Tibial artery (tissue), 4 donors: Measurements from ENCODE around the gene SP2.

ENCODE experiments used
- DNase-seq, 2 donors: peaks; one replicate each; pipeline ENCODE4 v3.0.0-alpha.2; 2019
- H3K27ac ChIP-seq, 2 donors: fragments of 200-600 bp; sonication (generic) in 1 of 2; 1 replicate in 1 of 2; 2 replicates in 1 of 2; pipeline ENCODE4 v1.5.1; 2018 to 2019; ENCODE audit warnings: mild to moderate bottlenecking in 1 of 2
- H3K27me3 ChIP-seq, 2 donors: fragments of 200-600 bp; sonication (generic) in 1 of 2; one replicate each; pipeline versions ENCODE4 v1.5.1 to v1.6.0; 2016 to 2019
- H3K36me3 ChIP-seq, 3 donors: fragments of 200-600 bp; sonication (generic) in 2 of 3; one replicate each; pipeline ENCODE4 v1.5.1; 2016 to 2019; ENCODE audit warnings: mild to moderate bottlenecking in 2 of 3
- H3K4me1 ChIP-seq, 4 donors: fragments of 200-600 bp; sonication (generic) in 2 of 4; 1 replicate in 3 of 4; 2 replicates in 1 of 4; pipeline ENCODE4 v1.5.1; 2016 to 2019
- H3K4me3 ChIP-seq, 2 donors: fragments of 200-600 bp; sonication (generic) in 1 of 2; 1 replicate in 1 of 2; 2 replicates in 1 of 2; pipeline ENCODE4 v1.5.1; 2018 to 2019; ENCODE audit warnings: mild to moderate bottlenecking in 2 of 2
- H3K9me3 ChIP-seq, 3 donors: fragments of 200-600 bp; sonication (generic) in 1 of 3; one replicate each; pipeline ENCODE4 v1.5.1; 2016 to 2019
- intact Hi-C: fragments of 100-400 bp; cut with DNase I; formaldehyde crosslinking; loops from one replicate; pipeline ENCODE4 v1.15.0; 2023; ENCODE audit warnings: low total_unique reads
- TF ChIP-seq, protein P1 (sequence below), 2 experiments: fragments of 200-600 bp in 1 of 2; fragments of 450-650 bp in 1 of 2; IDR thresholded peaks; one replicate each; pipeline ENCODE4 v1.5.1; 2017 to 2019; ENCODE audit warnings: antibody characterized with exemption in 2 of 2, mild to moderate bottlenecking in 1 of 2, moderate library complexity in 1 of 2

SP2 gene

DNA sequence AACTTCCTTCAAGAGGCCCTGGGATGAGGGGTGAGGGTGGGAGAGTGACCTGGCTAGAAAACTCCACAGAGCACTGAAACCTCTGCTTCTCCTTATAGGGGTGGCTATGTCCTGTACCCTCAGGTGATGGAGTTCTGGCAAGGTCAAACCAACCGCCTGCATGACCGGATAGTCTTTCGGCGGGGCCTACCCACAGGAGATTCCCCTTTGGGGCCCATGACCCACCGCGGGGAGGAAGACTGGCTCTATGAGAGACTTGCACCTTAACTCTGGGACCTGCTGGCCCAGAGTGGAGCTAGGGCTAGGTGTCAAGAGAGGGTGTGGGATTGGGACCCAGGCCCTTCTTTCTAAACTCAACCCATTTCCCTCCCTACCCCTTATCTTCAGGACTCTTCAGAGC is 50.5 kb downstream of the SP2 start:
- H3K27me3 ChIP-seq, result no peaks in the 10 kb centered on the region
- DNase-seq, result no peak
- peaks cover 0 to 36% (median 9%) of the 10 kb centered on the region in 3 donors for H3K36me3 ChIP-seq
- no peaks in the 10 kb centered on the region for H3K9me3 ChIP-seq
- TF ChIP-seq, protein P1, sequence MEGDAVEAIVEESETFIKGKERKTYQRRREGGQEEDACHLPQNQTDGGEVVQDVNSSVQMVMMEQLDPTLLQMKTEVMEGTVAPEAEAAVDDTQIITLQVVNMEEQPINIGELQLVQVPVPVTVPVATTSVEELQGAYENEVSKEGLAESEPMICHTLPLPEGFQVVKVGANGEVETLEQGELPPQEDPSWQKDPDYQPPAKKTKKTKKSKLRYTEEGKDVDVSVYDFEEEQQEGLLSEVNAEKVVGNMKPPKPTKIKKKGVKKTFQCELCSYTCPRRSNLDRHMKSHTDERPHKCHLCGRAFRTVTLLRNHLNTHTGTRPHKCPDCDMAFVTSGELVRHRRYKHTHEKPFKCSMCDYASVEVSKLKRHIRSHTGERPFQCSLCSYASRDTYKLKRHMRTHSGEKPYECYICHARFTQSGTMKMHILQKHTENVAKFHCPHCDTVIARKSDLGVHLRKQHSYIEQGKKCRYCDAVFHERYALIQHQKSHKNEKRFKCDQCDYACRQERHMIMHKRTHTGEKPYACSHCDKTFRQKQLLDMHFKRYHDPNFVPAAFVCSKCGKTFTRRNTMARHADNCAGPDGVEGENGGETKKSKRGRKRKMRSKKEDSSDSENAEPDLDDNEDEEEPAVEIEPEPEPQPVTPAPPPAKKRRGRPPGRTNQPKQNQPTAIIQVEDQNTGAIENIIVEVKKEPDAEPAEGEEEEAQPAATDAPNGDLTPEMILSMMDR (IDR thresholded peaks at IDR 0.05), result no peak
- H3K4me3 ChIP-seq, result no peak overlapping the region
- intact Hi-C loops, result loop anchor here (5.0 kb wide), 1 partner anchor 104 kb away; the partner anchor contains the start of gene SCRN2
- H3K4me1 ChIP-seq, result peaks cover 0 to 51% (median 24%) of the 10 kb centered on the region in 4 donors
- H3K27ac ChIP-seq, result peak overlapping the region in 1 of 2 donors; percentile 0

DNA sequence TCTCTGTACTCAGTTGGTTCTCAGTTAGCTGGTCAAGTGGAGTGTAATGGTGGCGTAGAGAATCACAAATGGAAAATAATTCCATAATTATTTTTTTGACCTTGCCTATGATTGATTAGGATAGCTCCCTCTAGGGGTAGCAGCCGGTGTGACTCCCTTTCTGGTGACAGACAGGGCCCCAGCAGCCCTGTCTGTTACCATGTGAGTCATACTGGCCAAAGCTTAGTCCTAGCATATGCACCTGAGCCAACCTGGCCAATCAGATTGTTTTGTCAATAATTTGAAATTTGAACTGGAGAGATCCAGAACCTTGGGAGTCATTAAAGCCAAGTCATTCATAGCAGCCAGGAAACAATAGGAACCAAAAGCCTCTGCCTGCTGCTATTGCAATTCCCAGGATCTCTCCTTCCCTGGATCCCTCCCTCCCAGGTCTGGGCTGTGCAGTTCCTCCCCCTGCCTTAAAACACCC is 50.9 kb downstream of the SP2 start:
- Histone ChIP-seq H3K27ac (peak overlapping the region in 1 of 2 donors; percentile 0), H3K4me1 (peaks cover 0 to 46% (median 23%) of the 10 kb centered on the region in 4 donors), H3K4me3 (no peak overlapping the region), H3K36me3 (peaks cover 0 to 40% (median 9%) of the 10 kb centered on the region in 3 donors), H3K27me3 (no peaks in the 10 kb centered on the region), H3K9me3 (no peaks in the 10 kb centered on the region)
- intact Hi-C loops, result loop anchor here (5.0 kb wide), 1 partner anchor 105 kb away; the partner anchor contains the start of gene SCRN2
- peak; percentile 77 to 81 for DNase-seq
- TF ChIP-seq, protein P1 (IDR thresholded peaks at IDR 0.05), result peak; percentile 65 to 84

DNA sequence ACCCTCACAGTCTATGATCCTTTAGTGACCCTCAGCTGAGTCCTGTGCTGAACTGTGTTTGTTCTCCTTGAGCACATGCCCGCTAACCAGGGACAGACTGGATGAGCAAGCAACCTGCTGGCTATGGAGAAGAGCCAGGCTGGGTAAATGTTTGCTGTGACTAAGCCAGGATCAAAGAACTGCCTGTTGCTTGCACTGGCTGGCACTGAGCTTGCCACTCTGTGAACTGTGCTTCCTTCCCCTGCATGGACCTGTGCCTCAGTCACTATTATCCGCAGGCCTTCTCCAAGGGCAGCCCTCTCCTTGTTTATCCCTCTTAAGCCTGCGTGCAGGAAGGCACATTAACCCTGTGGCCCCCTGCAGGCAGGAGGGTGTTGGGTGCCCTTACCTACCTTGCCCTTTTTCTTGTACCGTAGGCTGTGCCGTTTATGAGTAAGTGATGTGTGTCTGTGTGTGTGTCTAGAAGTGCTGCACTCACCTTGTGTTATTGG is 52.7 kb downstream of the SP2 start:
- peaks cover 0 to 43% (median 9%) of the 10 kb centered on the region in 3 donors for H3K36me3 ChIP-seq
- peaks cover 0 to 34% (median 16%) of the 10 kb centered on the region in 4 donors for H3K4me1 ChIP-seq
- TF ChIP-seq, protein P1 (IDR thresholded peaks at IDR 0.05), result no peak
- H3K27me3 ChIP-seq, result no peaks in the 10 kb centered on the region
- intact Hi-C loops, result loop anchor here (5.0 kb wide), 1 partner anchor 106 kb away; the partner anchor contains the start of gene SCRN2
- H3K4me3 ChIP-seq, result no peak overlapping the region
- no peaks in the 10 kb centered on the region for H3K9me3 ChIP-seq
- H3K27ac ChIP-seq, result peak overlapping the region; percentile 54 to 67
- DNase-seq, result no peak

DNA sequence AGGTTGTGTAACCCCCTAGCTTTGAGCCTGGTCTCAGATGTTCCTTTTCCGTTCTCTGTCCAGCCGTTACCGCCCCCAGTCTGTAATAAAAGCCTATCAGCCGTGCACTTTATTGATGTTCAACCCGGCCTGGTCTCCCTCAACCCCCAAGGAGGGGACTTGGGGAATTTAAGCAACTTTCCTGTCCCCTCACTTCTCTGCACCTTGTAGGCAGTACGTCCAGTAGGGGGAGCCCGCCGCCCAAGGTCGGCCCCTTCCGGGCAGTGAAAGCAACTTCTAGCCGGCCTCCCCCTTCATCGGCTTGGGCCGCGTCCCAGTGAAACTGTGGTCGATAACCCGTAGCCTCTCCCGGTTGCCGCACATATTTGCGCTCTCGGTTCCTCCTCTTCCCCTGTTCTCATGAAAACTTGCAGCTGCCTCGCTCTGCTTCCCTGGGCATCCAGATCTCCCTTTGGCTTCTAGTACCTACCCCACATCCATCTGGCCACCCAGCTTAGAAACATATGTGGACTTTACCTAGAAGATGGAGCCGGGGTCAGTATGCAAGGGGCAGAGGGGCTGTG is 53.2 kb downstream of the SP2 start:
- TF ChIP-seq, protein P1 (IDR thresholded peaks at IDR 0.05), result peak; percentile 81 to 90
- H3K4me3 ChIP-seq, result peak overlapping the region; percentile 32 to 47
- H3K36me3 ChIP-seq, result peaks cover 0 to 38% (median 5%) of the 10 kb centered on the region in 3 donors
- intact Hi-C loops, result loop anchor here (5.0 kb wide), 1 partner anchor 107 kb away; the partner anchor contains the start of gene SCRN2
- peak overlapping the region; percentile 54 to 67 for H3K27ac ChIP-seq
- peaks cover 0 to 32% (median 16%) of the 10 kb centered on the region in 4 donors for H3K4me1 ChIP-seq
- H3K9me3 ChIP-seq, result no peaks in the 10 kb centered on the region
- DNase-seq, result peak; percentile 80 to 86
- no peaks in the 10 kb centered on the region for H3K27me3 ChIP-seq

DNA sequence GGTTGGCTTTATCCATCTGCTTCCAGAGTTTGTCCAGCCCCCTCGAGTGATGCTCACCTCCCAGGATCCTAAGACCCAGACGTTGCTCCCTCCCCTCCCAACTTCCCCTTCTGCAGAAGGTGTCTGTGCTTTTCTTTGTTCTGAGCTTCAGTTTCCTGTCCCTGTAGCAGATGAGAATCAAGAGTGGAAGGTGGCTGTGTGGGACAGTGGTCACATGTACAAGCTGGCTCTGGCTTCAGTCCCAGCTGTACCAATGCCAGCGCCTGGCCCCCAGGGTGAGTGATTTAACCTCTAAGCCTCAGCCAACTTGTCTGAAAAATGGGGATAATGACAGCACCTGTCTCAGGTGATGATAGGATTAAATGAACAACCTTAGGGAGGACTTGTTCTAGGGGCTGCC is 53.9 kb downstream of the SP2 start:
- Histone ChIP-seq H3K4me3 (no peak overlapping the region), H3K9me3 (no peaks in the 10 kb centered on the region), H3K27me3 (no peaks in the 10 kb centered on the region), H3K27ac (peak overlapping the region; percentile 54 to 67), H3K4me1 (peaks cover 0 to 27% (median 16%) of the 10 kb centered on the region in 4 donors), H3K36me3 (peaks cover 0 to 31% (median 0%) of the 10 kb centered on the region in 3 donors)
- TF ChIP-seq, protein P1 (IDR thresholded peaks at IDR 0.05), result no peak
- intact Hi-C loops, result loop anchor here (5.0 kb wide), 1 partner anchor 108 kb away; the partner anchor contains the start of gene SCRN2
- no peak for DNase-seq
